GM18519 (cell line): ENCODE measurements around the gene THSD7A.

ENCODE experiments used
- ATAC-seq: cut with Tn5 transposase; IDR thresholded peaks from one replicate; pipeline ENCODE4 v1.9.1; 2021; ENCODE audit warnings: mild to moderate bottlenecking, moderate library complexity; ENCODE audit not compliant: unreplicated experiment, low FRiP score

Gene THSD7A

GRCh38 chr7:11346302-11346701 is 485.7 kb downstream of the THSD7A start:
- ATAC-seq = no peak

- ATAC-seq = no peak
Measured at GRCh38 chr7:11345621-11346020, 486.4 kb downstream of the THSD7A start.

GRCh38 chr7:11343818-11344413 is 488.1 kb downstream of the THSD7A start:
- ATAC-seq = no peak

GRCh38 chr7:11343136-11343535 is 488.9 kb downstream of the THSD7A start:
- no peak for ATAC-seq

- no peak for ATAC-seq
Measured at GRCh38 chr7:11341285-11341944, 490.6 kb downstream of the THSD7A start.

GRCh38 chr7:11336432-11336831 is 495.6 kb downstream of the THSD7A start:
- ATAC-seq = no peak

GRCh38 chr7:11335947-11336346 is 496.1 kb downstream of the THSD7A start:
- ATAC-seq = no peak

- ATAC-seq = peak; percentile 45
Measured at GRCh38 chr7:11332865-11333228, 499.2 kb downstream of the THSD7A start.

GRCh38 chr7:11332186-11332864 is 499.7 kb downstream of the THSD7A start:
- peak; percentile 95 for ATAC-seq

GRCh38 chr7:11331128-11332102 is 500.6 kb downstream of the THSD7A start:
- ATAC-seq = no peak

- ATAC-seq = no peak
Measured at GRCh38 chr7:11330717-11331116, 501.3 kb downstream of the THSD7A start.

- ATAC-seq = no peak
Measured at GRCh38 chr7:11330208-11330607, 501.8 kb downstream of the THSD7A start.

GRCh38 chr7:11329626-11330025 is 502.4 kb downstream of the THSD7A start:
- no peak for ATAC-seq

- ATAC-seq = no peak
Measured at GRCh38 chr7:11328309-11328708, 503.7 kb downstream of the THSD7A start.

GRCh38 chr7:11327633-11328032 is 504.4 kb downstream of the THSD7A start:
- no peak for ATAC-seq
